Myocyte (in vitro differentiated cells): ENCODE measurements around the gene PLXDC2. TPM values are rescaled to one million over a fixed set of nuclear protein-coding genes. Genes with fewer than 3 reads are reported as not detected.

ENCODE experiments used
- DNase-seq: peaks from one replicate; pipeline ENCODE4 v3.0.0-alpha.2; 2012; ENCODE audit warnings: low read depth
- total RNA-seq: library from RNA; depleted of rRNA; stranded (reverse); fragments of >200 nt; gene quantifications from 2 replicates; pipeline ENCODE4 v1.2.3, GENCODE V29; 2014

The PLXDC2 gene
- total RNA-seq, 1 donor from 2014 or later = 12.0 TPM

DNA sequence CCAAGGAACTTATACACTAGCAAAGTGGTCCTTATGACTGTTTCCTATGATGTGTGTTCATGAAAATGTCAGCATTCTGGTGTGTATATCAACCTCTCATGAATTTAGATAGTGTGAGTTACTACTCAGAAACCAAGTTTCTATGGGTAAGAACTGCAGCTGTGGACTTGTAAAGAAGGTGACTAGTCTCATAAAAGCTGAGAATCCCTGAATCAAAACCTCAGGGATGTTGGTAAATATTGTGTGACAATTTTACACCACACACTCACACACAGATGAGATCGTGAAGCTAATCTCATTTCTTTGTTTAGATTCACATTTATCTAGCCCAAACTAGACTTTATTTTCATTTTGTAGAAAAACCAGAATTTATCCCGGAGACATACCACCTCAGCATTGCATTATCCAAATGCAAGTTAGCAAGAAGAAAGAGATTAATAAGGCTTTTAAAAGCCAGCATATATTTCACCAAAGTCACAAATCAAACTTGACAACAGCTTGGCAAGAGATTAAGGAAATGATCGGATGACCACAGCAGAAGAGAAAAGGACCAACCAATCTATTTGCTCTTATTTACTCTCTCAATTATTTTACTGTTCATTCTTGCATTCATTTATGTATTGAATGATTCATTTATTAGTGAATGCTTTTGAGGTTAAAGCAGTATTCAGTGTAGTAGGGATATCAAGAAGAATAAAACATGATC lies 92.9 kb downstream of the PLXDC2 start:
- no peak for DNase-seq

DNA sequence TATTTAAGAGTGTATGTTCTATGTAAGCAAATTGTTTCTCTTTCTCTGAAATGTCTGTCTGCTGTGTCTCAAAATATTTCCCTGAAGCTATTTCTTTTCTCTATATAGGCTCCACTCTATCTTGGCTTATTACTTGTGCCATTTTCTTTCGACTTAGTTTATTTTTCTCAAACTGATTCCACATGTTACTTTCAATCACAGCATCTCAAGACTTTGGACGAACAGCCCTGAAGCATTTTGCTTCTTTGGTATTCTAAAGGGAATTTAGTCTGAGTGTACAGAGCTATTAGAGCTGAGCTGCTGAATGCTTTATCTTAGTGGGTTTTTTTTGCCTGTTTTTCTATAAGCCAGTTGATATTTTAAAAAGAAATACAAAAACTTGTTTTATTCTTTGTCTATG lies 95.7 kb downstream of the PLXDC2 start:
- DNase-seq = no peak

DNA sequence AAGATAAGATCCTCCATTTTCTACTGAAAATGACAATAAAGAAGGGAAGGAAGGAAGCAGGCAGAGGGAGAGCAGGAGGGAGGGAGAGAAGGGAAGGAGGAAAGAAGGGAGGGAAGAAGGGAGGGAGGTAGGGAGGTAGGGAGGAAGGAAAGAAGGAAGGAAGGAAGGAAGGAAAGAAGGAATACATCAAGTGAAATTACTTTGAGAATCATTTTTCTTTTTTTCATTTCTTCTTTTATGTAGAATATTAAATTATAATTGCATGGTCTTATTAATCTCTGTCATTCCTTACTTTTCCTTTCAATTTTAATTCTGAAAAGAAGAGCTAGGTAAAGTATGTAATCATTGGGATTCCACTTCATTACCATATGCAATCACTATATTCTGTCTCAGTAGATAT lies 97.8 kb downstream of the PLXDC2 start:
- DNase-seq = no peak

DNA sequence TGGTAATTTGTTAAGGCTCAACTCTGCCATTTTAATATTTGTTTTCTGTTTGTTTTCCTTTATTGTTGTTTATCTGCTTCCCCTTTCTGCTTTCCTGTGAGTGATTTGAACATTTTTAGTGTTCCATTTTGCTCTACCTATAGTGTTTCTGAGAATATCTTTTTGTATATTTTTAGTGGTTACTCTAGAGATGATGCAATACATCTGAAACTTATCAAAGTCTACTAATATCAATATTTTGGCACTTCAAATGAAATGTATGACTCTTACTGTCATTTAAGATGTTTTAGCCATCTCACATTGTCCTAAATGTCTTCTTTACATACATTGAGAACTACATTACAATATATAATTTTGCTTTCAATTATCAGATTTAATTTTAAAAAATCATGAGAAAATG lies 98.9 kb downstream of the PLXDC2 start:
- DNase-seq = no peak

DNA sequence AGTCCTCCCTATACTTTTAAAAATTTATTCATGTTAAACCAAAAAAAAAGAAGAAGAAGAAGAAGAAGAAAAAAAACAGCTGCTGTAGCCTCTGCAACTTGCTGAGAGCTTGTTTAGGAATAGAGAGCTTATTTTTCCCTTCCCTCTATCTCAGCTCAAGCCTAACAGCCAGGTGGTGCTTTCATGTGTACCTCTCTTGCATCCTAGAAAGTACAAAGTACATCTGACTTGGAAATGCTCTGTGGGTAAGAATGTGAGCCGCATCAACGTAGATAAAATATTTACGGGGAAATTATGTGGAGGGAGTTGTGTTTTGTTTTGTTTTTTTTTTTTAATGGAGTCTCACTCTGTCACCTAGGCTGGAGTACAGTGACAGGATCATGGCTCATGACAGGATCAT lies 99.6 kb downstream of the PLXDC2 start:
- DNase-seq = no peak

DNA sequence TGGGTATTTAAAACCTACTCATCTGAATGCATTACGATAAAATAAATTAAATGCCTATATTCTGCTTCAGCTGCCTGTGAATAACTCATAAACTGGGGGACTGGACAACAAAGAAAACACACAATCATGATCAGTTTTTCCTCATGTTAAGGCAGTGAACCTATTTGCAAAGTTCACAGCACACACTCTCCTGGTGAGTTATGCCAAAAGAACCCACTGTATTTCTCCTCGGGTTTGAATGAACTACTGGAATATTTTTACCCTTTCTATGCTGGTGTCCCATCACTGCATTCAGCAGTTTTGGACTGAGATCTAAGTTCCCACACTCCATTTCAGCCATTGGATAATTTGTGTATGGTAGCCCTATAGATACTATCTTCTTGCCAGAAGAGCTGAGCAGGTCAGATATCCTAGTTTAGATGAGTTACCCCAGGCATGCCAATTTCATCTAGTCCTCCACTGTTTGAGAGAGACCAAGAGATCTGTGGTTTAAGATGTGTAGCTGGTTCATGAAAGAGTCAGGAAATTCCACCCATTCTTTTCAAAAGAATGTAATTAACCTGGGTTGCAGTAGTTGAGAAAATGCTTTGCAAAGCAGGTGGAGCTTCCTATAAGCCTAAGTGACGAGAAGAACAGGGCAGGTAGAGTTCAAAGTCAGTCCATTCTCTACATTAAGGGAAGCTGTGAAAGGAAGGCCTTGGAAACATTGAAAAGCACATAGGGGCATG lies 101.7 kb downstream of the PLXDC2 start:
- no peak for DNase-seq

DNA sequence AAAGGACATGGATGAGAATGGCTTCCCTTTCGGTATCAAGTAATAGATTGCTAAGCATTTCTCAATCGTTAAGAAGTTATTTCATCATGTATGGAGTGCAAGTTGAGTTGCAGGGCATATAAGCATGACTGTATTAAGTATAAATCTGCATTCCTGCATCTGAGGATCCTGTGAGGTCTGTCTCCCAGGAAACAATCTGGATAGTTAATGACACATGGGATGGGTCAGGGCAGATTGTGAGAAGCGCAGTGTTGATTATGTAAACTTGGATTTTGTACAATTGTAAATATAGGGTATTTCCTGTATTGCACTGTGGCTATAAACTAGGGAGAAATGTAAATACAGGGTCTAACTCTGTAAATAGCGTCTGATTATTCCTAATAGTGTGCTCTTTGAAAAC lies 102.6 kb downstream of the PLXDC2 start:
- no peak for DNase-seq

DNA sequence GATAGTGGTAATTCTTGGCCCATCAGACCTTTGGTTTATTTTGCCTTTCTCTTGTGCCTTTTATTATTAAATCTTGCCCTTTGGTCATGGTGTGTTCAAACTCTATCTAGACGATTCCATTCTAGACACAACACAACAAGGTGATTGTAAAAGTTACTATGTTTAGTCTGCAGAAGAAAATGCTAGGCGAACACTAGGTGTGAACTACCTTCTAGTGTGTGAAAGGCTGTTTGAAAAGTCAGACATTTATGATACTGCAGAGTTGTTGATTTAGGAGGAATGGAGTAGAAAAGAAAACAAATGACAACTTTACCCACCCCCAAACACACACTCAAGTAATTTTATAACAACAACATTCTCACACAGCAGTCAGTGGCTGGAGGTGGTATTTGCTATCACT lies 103.4 kb downstream of the PLXDC2 start:
- DNase-seq = no peak

DNA sequence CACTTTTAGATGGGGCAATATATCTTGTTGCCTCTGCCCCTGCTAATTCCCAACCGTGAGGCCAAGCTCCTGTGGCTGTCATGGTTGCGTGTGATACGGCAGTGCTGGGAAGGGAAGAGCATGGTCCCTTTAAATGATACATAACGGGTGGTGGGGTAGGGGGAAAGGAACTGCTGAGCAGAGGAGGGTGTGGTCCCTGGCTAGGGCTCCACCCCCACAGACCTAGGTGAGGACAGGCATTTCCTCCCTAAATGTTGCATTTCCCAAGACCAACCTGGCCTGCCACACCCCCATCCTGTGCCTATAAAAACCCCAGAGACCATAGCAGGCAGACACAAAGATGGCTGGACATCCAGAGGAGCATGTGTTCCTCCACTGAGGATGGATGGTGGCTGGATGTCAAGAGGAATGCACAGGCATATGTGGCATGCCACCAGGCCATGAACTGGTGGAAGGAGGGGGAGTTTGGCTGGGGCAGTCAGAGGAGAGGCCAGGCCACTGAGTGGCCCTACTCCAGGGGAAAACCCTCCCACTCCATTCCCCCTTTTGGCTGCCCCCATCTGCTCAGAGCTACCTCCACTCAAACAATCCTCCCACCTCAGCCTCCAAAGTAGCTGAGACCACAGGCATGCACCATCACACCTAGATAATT lies 104.0 kb downstream of the PLXDC2 start:
- DNase-seq = no peak

DNA sequence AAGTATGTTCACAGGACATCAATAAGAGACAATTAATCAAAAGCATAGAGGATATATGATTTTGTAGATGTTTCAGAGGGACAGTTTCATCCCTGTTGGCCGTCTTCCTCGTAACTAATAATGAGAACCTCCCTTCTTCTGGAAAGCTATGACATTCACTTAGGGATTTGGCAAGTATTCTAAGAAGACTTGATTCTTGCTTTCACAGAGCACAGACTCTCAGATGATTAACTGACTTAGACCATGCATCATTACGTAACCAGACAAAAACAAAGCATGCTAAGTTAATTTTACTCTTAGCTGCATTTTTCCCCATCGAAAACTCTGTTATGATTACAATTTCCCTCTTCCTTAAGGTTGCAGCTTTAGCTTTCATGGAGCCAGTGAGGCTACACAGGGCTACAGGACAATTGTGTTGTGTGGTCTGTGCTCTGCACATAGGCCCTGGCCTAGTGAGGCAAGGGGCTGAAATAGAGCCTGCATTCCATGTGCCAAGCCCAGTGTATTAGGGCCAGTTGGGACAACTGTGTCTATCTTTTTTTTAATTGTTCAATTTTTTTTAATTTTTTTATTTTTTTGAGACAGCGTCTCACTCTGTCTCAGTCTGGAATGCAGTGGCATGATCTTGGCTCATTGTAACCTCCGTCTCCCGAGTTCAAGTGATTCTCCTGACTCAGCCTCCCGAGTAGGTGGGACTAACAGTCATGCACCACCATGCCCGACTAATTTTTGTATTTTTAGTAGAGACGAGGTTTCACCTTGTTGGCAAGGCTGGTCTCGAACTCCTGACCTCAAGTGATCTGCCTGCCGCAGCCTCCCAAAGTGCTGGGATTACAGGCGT lies 105.3 kb downstream of the PLXDC2 start:
- DNase-seq = no peak

DNA sequence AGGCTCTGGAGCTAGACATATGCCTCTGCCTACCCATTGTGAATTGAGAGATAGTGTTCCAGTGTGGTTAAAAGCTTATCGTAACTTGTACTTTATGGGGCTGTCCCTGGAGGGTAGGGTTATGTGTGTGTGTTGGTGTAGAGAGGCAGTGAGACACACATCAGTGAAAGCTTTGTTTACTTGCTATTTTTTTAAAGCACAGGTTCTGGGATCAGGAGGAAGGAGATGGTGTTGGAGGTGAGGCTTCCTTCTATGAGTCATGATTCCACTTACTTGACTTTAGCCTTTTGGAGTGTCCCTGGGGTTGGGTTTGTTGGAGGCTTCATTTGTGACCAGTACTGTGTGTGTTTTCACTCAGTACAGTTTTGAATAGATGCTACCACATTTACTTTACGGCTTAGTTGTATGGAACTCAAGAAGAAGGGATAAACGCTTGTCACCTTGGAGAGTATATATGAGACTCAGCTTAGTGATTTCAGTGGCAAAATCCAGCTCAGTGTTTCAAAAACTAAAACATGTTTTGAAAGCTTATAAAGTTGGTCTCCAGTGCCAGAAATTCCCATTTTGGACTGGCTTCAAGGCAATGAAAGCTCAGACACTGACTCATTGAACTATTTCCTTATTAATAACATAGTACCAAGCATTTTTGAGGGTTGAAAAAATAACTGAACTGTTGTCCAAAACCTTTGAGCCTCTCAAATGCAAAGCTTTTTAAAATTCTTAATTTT lies 106.2 kb downstream of the PLXDC2 start:
- DNase-seq = peak; percentile 69

DNA sequence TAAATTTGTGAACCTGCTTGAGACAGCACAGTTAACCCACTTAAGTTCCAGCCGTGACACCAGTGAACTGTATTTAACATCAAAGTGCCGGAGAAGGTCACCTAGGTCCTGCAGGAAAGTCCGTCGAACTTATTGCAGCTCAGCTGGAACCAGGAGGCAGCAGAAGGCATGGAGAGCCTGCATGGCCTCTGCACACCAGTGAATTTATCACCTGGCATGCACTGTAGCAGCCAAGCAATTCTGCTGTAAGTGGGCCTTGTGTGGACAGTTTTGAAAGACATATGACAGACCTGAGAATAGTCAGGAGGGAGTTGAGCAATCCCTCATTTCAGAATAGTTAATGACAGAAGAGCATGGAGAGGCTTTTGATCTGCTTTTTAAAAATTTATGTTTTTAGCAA lies 108.8 kb downstream of the PLXDC2 start:
- DNase-seq = no peak

DNA sequence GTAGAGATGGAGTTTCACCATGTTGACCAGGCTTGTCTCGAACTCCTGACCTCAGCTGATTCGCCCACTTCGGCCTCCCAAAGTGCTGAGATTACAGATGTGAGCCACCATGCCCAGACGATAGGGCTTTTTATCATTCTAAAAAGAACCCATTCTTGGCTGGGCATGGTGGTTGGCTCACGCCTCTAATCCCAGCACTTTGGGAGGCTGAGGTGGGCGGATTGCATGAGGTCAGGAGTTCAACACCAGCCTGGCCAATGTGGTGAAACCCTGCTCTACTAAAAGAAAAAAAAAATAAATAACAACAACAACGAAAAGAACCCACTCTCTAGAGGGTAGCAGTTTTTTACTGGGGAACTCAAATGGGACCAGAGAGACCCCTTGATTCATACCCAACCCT lies 112.7 kb downstream of the PLXDC2 start:
- DNase-seq = no peak

DNA sequence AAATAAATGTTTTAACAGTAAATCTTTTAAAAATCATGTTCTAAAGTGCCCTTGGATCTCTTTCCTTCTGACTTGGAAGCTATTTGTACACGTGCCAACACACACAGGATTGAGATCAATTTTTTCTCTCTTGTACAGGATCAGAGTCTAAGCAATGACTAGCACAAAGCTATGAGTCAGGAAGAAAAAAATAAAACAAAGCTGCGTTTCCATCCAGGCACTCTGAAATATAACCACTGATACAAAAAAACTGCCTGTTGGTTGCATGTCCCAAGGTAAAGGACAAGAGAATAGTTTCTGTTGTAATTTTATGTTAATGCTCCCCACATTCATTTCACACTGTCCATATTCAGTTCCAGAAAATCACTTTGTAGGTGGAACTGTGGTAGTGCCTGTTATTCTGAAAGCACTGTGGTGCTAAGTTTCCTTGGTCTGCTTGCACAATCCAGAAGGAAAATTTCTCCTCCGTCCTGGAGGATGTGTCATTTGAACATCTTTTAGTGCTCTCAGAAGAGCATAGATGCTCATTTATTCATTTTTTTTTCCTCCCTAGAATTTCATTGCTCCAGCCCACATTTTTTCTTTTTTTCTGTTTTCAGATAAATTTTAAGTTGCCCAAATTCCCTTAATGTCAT lies 113.4 kb downstream of the PLXDC2 start:
- peak; percentile 46 for DNase-seq

DNA sequence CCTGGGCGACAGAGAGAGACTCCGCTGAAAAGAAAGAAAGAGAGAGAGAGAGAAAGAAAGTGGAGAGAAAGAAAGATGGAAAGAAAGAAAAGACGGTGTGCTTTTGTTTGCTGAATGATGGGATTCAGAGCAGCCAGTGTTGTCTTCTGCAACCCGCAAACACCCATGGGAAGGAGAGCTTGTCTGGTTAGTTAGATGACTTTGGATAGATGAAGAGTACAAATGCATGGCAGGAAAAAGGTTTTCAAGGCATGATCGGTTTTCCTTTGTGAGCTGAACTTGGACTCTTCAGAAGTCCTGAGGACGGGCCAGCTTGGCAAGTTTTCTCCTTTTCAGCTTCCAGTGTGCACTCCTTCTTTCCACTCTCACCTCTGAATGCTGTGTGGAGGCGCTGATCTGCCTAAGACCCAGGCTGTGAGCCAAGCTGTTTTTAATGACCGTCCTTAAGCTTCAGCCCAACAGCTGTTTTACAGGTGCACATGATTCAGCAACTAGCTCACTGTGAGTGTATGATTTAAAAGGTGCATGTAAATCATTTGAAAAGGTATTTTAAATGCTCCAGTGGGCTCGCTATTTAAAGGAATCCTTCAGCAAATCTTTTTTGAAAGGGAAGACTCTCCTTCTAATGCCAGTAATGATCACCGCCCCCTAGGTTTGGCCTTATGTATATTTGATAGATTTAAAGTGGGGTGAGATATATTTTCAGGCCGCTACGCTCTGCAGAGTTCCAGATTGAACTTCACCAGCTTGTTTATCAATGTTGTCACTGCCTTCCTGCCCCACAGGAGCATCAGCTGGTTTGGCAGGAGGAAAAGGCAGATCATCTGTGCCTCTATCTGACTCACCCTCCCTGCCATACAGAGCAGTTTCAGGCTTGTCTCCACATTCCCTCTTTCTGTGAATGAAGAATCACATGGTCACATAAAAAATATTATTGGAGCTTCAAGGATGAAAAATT lies 115.0 kb downstream of the PLXDC2 start:
- peak; percentile 62 for DNase-seq

DNA sequence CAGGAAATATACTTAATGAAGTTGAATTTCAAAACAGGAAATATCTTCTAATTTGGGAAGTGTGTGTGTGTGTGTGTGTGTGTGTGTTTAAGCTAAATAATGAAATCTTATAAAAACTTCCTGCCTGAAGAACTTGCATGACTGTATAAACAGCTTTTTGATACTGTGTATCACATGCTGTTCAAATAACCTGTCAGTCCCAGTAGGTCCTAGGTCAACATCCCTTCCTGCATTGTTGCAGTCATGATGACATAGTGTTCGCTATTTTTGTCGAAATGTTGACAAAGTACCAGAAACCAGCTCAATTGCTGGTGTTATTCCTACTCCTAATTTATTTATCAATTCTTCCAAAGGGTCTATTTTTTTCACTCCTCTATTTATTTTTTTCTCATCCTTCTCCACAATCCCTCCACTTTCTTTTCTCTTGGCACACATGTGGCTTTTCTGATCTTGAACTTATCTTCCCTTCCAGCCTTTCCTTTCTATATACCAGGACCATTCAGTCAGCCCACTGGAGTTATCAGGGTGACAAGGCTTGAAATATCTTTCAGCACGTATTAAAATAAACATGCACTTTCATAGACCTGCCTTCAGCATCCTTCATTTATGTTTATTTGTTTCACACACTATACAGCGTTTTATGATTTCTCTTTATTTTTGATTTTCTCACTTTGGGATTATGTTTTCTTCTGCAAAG lies 115.8 kb downstream of the PLXDC2 start:
- no peak for DNase-seq

DNA sequence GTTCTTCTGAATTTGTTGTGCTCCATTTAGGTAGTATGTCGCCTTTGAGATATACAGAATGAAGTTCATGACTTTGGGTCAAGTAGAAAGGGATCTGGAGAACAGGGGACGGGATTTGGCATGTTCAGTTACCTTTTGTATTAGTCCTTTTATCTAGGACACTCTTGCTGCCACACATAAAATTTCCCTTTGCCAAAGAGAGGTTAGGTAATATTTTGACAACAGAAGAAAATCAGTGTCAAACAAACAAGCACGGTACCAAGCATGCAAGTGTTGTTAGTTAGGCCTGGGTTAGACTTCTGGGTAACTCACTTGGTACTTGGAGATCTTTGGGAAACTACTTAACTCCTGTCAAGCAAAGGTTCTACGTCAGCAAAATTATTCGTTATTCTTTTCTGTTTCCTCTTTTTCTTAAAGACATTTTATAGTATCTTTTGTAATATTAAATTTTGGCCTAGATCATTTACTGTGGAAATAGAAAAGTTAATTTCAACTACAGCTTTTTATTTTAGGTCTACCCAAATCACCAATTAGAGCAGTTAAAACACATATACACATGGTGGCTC lies 116.7 kb downstream of the PLXDC2 start:
- DNase-seq = no peak

DNA sequence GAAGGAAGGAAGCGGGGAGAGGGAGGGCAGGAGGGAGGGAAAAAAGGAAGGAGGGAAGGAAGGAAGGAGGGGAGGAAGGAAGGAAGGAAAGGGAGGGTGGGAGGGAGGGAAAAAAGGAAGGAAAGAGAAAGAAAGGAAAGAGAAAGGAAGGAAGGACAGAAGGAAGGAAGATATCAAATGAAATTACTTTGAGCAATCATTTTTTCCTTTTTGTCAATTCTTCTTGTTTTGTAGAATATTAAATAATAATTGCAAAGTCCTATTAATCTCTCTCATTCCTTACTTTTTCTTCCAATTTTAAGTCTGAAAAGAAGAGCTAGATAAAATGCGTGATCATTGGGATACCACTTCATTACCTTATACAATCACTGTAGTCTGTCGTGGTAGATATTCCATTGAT lies 117.5 kb downstream of the PLXDC2 start:
- no peak for DNase-seq
